ENCODE data around the gene TBC1D30.

TBC1D30 gene

DNA sequence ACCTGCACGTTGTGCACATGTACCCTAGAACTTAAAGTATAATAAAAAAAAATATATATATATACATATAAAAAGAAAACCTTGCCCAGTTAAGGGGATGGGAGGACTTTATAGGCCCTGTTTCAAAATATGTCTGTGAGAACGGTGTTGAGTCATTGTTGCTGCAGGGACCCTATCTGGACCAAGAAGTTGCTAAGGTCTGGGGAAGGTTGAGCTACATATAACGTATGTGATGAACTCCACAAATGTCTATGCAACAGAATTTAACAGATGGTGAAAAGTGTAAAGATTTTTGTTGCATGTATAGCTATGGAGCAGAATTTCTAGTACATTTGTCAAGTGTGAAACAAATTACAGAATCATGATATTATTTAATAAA lies 59.7 kb downstream of the TBC1D30 start:
- no peak overlapping the region for H3K27ac ChIP-seq
- no peak for TF ChIP-seq ZFX (IDR thresholded peaks at IDR 0.05; ENCODE audit: borderline replicate concordance)
- TF ChIP-seq, protein P1, sequence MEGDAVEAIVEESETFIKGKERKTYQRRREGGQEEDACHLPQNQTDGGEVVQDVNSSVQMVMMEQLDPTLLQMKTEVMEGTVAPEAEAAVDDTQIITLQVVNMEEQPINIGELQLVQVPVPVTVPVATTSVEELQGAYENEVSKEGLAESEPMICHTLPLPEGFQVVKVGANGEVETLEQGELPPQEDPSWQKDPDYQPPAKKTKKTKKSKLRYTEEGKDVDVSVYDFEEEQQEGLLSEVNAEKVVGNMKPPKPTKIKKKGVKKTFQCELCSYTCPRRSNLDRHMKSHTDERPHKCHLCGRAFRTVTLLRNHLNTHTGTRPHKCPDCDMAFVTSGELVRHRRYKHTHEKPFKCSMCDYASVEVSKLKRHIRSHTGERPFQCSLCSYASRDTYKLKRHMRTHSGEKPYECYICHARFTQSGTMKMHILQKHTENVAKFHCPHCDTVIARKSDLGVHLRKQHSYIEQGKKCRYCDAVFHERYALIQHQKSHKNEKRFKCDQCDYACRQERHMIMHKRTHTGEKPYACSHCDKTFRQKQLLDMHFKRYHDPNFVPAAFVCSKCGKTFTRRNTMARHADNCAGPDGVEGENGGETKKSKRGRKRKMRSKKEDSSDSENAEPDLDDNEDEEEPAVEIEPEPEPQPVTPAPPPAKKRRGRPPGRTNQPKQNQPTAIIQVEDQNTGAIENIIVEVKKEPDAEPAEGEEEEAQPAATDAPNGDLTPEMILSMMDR (IDR thresholded peaks at IDR 0.05) = no peak

DNA sequence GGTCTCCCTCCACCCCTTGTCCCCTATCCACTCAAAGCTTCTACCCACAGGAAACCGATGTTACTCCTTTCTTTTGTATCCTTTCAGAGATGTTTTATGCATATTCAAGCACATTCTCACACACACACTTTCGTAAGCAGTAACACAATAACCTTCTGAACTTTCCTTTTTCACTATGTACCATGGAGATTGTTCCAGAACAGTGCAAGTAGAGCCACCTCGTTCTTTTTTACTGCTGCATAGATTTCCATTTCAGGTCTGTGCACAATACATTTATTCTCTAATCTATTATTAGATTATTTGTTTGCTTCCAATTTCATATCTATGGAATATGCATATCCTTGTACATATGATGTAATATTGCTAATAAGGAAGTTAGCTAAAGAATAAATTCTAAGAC lies 60.3 kb downstream of the TBC1D30 start:
- H3K27ac ChIP-seq = no peak overlapping the region
- no peak for TF ChIP-seq ZFX (IDR thresholded peaks at IDR 0.05; ENCODE audit: borderline replicate concordance)
- TF ChIP-seq, protein P1 (IDR thresholded peaks at IDR 0.05) = no peak

DNA sequence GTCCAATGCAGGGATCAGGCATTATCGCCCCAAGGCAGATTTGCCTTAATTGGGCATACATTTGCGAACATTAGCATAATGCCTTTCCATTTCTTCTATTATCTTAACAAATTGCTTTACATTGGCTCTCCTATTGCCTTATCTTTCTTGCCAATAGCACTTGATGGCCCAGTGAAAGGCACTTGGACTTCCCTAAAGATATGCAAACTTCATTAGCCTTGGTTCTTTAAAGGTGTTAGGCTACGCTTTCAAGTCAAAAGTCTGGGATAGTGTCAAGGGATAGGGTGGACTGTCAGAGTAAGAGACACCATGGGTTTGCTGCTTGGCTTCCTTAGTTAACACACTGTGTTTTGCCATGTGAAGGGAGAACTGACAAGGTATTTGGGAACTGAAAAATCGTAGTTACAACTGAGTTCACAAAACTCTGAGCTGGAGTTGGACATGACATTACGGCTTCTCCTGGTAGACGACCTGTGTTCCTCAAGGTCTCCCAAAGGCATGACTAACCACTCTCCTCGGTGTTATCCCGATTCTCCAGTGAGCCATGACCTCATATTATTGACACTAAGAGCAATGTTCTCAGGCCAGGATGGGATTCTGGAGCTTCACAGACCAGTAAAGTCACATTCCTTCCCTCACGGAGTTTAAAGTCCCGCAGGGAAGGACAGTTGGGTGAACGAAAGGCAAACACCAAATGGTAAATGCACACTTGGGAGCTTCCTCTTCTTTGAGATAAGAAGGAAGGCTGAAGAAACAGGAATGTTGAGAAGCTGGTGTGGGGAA lies 65.2 kb downstream of the TBC1D30 start:
- TF ChIP-seq ZFX (IDR thresholded peaks at IDR 0.05; ENCODE audit: borderline replicate concordance) = no peak
- TF ChIP-seq, protein P1 (IDR thresholded peaks at IDR 0.05) = no peak
- H3K27ac ChIP-seq = peak overlapping the region; percentile 22

DNA sequence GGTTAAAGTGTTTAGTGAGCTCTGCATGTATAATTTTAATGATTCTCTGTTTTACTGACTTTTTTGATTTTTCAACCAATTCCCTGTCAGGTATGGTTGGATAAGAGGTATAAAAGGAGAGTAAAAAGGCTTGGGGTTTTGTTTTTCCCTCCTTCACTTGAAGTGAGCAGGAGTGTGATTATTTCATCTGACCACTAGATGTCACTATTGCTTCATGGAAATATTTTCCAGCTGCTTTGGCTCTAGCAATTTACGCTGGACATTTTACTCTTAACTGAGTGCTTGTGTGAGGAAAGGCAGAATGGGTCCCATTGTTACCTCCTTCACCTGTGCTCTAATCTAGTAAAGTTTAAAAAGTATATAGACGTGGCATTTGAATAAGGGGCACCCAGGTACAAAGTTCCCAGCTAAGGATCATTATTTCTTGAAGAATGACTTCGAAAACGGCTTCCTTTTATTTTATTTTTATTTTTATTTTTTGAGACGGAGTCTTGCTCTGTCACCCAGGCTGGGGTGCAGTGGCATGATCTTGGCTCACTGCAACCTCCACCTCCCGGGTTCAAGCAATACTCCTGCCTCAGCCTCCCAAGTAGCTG lies 66.5 kb downstream of the TBC1D30 start:
- no peak overlapping the region for H3K27ac ChIP-seq
- no peak for TF ChIP-seq ZFX (IDR thresholded peaks at IDR 0.05; ENCODE audit: borderline replicate concordance)
- TF ChIP-seq, protein P1 (IDR thresholded peaks at IDR 0.05) = peak; percentile 88

DNA sequence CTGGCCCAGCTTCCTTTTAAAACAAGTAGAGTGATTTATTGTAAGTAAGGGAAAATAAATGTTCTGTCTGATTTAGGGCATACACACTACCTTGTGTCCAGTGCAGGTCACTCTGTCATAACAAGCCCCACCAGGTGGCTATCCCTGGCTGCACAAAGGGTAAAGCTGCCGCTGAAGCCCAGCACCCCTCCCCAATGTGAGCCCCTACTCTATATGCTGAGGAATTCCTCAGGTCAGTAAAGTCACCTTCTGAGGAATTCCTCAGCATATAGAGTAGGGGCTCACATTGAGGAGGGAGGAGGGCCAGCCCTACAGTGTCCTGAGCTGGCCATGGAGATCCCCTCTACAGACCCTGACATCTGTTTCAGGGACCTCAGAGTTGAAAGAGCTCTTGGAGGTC lies 67.2 kb downstream of the TBC1D30 start:
- no peak for TF ChIP-seq ZFX (IDR thresholded peaks at IDR 0.05; ENCODE audit: borderline replicate concordance)
- TF ChIP-seq, protein P1 (IDR thresholded peaks at IDR 0.05) = no peak
- no peak overlapping the region for H3K27ac ChIP-seq

GRCh38 chr12:64892561-64892960 lies 68.1 kb downstream of the TBC1D30 start:
- TF ChIP-seq ZFX (IDR thresholded peaks at IDR 0.05; ENCODE audit: borderline replicate concordance) = no peak
- TF ChIP-seq, protein P1 (IDR thresholded peaks at IDR 0.05) = no peak
- no peak overlapping the region for H3K27ac ChIP-seq

DNA sequence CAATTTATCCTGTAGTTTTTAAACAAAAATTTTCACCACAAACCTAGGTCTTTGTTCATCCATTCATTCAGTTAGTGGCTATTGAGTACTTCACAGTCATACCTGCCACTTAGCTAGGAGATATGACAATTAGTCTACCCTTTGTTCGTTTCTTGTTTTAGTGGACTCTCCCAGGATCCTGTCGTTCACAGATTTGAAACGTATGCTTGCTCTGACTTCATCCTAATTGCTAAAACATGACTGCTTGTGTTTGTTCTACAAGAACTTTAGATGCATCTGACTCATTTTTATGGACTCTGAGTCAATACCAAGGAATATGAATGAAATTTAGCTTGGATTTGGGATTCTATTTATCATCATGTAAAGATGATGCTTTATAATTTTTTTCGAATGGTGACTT lies 69.5 kb downstream of the TBC1D30 start:
- no peak for TF ChIP-seq ZFX (IDR thresholded peaks at IDR 0.05; ENCODE audit: borderline replicate concordance)
- TF ChIP-seq, protein P1 (IDR thresholded peaks at IDR 0.05) = no peak
- peak overlapping the region; percentile 58 for H3K27ac ChIP-seq
